NCI-H2227 treated with DMSO at 0.1 percent for 48 hours (cell line): Measurements from ENCODE around the gene COQ4.

Experiments
- DNase-seq: peaks from one replicate; lab custom pipeline; 2025; lab: John Stamatoyannopoulos, UW

COQ4 gene

DNA sequence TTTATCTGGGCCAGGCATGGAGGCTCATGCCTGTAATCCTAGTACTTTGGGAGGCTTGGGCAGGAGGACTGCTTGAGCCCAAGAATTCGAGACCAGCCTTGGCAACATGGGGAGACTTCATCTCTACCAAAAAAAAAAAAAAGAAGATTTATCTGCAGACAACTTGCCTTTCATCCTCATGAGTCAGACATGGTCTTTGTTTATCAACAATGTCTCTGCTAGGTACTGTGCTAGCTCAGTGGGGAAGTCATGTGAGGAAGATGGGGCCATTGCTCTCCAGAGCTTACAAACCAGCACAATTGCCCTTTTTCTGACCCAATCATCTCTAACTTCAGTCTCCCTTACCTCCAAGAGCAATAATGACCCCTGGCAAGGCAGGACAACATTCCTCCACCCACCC, 50.1 kb downstream of the COQ4 start:
- no peak for DNase-seq

DNA sequence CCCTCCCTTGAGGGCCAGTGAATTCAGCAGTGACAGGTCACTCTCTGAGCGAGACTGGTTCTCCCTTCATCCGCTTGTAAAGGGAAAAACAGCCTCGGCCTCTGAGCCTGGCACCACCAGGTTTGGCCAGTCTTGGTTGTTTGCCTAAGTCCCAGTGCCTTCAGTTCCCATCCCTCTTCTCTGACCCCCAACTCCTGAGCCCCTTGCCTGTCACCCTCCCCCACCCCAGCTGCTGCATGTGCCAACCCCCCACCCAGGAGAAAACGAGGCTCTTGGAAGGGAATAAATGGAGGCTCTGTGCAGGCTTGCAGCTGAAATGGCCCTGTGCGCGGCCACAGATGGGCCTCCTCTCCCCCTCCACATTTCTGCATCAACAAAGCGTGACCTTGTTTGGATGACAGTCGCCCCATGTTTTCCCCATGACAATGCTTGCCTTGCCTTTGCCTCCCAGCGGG, 51.6 kb downstream of the COQ4 start:
- DNase-seq, result no peak

DNA sequence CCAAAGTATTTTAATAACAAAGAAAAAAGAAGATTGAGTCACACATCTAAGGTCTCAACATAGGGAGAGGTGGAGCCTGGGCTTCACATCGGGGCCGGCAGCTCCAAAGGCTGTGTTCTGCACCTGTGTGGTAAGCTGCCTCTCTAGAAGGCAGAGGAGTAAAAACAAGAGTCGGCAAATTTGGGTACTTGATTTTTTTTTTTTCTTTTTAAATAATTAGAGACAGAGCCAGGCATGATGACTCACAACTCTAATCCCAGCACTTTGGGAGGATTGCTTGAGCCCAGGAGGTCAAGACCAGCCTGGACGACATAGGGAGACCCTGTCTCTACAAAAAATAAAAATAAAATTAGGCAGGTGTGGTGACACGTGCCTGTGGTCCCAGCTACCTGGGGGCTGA, 53.2 kb downstream of the COQ4 start:
- DNase-seq, result no peak

DNA sequence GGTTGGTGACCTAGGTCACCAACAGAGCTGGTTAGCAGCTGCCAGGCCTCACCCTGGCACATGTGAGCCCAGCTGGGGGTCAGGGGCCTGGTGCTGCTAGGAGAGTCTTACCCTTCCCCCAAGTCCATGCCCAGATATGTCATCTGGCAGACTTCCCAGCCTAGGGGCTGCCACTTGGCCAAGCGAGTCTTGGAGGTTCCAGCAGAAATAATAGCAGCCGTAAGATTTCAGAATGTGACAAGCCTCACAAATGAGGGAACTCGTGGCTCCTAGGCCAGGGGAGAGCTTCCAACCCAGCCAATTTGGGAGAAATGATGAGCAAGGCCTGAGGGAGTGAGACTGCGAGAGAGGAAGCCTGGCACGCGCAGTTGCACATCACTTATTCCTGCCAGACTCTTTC, 59.6 kb downstream of the COQ4 start:
- DNase-seq, result no peak

DNA sequence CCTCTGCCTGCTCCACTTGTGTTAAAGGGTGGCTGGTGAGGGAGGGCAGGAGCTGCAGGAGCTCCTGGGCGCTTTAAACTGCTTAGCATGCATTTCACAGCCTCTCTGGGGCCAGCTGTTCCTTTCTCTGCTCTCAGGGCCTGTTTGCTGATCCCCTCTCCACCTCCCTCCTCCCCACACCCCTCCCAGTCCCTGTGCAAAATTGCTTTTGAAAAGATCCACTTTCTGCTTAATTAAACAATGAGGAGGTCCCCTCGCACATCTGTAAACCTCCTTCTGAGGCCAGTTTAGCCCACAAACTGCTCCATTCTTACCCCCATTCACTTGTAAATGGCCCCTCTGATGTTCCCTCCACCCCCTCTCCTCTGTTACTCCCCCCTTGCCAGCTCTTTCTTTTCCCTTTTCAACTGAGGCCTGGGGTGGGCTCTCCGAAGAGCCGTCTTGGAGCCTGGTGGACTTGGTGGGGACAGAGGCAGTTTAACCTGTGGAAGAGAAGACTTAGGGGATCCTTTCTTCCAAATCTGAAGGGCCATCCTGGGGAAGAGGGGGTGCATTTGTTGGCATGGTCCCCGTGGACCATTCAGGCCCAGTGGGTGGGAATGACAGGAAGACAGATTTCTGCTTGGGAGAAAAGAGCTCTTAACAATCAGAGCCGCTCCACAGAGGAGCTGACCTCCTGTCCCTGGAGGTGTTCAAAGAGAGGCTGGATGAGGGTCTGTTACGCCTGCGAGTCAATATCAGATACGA, 60.5 kb downstream of the COQ4 start:
- peak; percentile 32 for DNase-seq
